ENCODE data around the gene FAM13A. TPM values are rescaled to one million over a fixed set of nuclear protein-coding genes. Genes with fewer than 3 reads are reported as not detected.

Gene FAM13A
- total and polyA plus RNA-seq, 2 of the 8 experiments (the other 6 are each of a cell fraction or from before 2014, with no cell fraction given), result 7.1 to 16.5 TPM

- Histone ChIP-seq H4K8ac (ENCODE audit: extremely low read depth, insufficient read depth, low read length) (no peak overlapping the region), H2BK20ac (ENCODE audit: low read length) (no peak overlapping the region), H3K14ac (ENCODE audit: insufficient read length) (no peak overlapping the region), H2BK12ac (ENCODE audit: low read depth, low read length) (no peak overlapping the region), H4K20me1 (replicated peaks in 1 of 2; ENCODE audit: control insufficient read depth in 1 of 2, insufficient read depth in 2 of 2, low read length in 2 of 2) (no peaks in the 10 kb centered on the region), H3K4ac (replicated peaks; ENCODE audit: insufficient read length, low read depth, low read length) (no peak overlapping the region), H3K4me2 (ENCODE audit: insufficient read depth in 1 of 2, low read depth in 2 of 2, low read length in 2 of 2) (no peak overlapping the region), H2BK120ac (replicated peaks; ENCODE audit: low read depth, low read length) (no peak overlapping the region), H2BK15ac (ENCODE audit: low read length) (no peak overlapping the region), H3K18ac (ENCODE audit: extremely low read depth, low read length) (no peak overlapping the region), H3K79me1 (ENCODE audit: low read depth, low read length) (no peaks in the 10 kb centered on the region), H2AK5ac (ENCODE audit: low read depth, low read length) (no peak overlapping the region), H3K23ac (ENCODE audit: insufficient read length) (no peak overlapping the region), H3K9ac (replicated peaks in 1 of 4; ENCODE audit: extremely low read depth in 1 of 4, low read depth in 3 of 4, low read length in 3 of 4) (no peak overlapping the region), H2BK5ac (ENCODE audit: low read depth, low read length) (no peak overlapping the region), H3K79me2 (ENCODE audit: control insufficient read depth in 1 of 2, insufficient read depth in 2 of 2, low read length in 2 of 2) (no peaks in the 10 kb centered on the region), H3K56ac (replicated peaks; ENCODE audit: insufficient read length, low read depth, low read length) (no peak overlapping the region), H4K5ac (ENCODE audit: insufficient read length, low read depth, low read length) (no peak overlapping the region), H3K9me3 (ENCODE audit: insufficient read depth in 2 of 2, low read depth in 1 of 2, low read length in 1 of 2) (no peaks in the 10 kb centered on the region), H3K27ac (ENCODE audit: low read depth, low read length) (no peak overlapping the region), H3K4me1 (replicated peaks in 1 of 4; ENCODE audit: control insufficient read depth in 3 of 4, insufficient read depth in 4 of 4, low read length in 3 of 4) (no peaks in the 10 kb centered on the region), H4K91ac (replicated peaks; ENCODE audit: insufficient read length, low read length) (no peak overlapping the region), H3K36me3 (ENCODE audit: control insufficient read depth in 2 of 4, insufficient read depth in 4 of 4, low read length in 3 of 4) (no peaks in the 10 kb centered on the region; a peak in 1 of 8 replicates), H2AFZ (ENCODE audit: low read length) (no peak overlapping the region), H3K27me3 (replicated peaks in 1 of 4; ENCODE audit: control insufficient read depth in 3 of 4, extremely low read depth in 1 of 4, insufficient read depth in 3 of 4, low read length in 3 of 4) (no peaks in the 10 kb centered on the region), H3K23me2 (ENCODE audit: low read depth, low read length) (no peaks in the 10 kb centered on the region), H3K4me3 (ENCODE audit: extremely low read depth in 1 of 4, insufficient read depth in 2 of 4, low read depth in 3 of 4, low read length in 4 of 4) (no peak overlapping the region)
- ChIA-PET POLR2A (ENCODE audit: partially characterized antibody) (interaction anchor here (1.0 kb wide), 1 partner anchor 153 kb away, joined by 3 read pairs; no protein-coding TSS in a partner anchor), CTCF (ENCODE audit: partially characterized antibody) (no interaction called here)
- DNase-seq (ENCODE audit: low read depth in 1 of 2, low spot score in 2 of 2) (no peak), FAIRE-seq (no peak)
- 83% methylated on average over 1 of the region's 1 CpG; no CpG with 5 or more reads in 1 of the 2 experiments for WGBS, 2 experiments (ENCODE audit: extremely low coverage in 1 of 2, insufficient coverage in 1 of 2, insufficient read length in 1 of 2, insufficient replicate concordance in 2 of 2, low coverage in 1 of 2, low lambda C conversion rate in 2 of 2, missing lambda C conversion rate in 1 of 2)
- TF ChIP-seq SIX5 (IDR thresholded peaks at IDR 0.05; ENCODE audit: low read depth, low read length), result no peak
- TF ChIP-seq ASH2L (IDR thresholded peaks at IDR 0.05; ENCODE audit: low read length), result no peak
- TF ChIP-seq RNF2 (IDR thresholded peaks at IDR 0.05; ENCODE audit: borderline replicate concordance, low read depth, low read length, missing control alignments, poor library complexity, severe bottlenecking), result no peak
Measured at GRCh38 chr4:88971536-88971935, 85.4 kb downstream of the FAM13A start.

Measured in H1 (cell line).